Nephron (organoid): ENCODE measurements around the gene TUBA8.

Experiments
- H3K27ac Mint-ChIP-seq, 3 experiments: 2 replicates each; pipeline ENCODE4 v1.8.0; 2020; ENCODE audit warnings: mixed read lengths in 3 of 3, mild to moderate bottlenecking in 2 of 3, moderate library complexity in 1 of 3
- H3K27me3 Mint-ChIP-seq: 2 replicates; pipeline ENCODE4 v1.8.0; 2021; ENCODE audit warnings: low read depth, mild to moderate bottlenecking, moderate library complexity, mixed read lengths
- H3K36me3 Mint-ChIP-seq: 2 replicates; pipeline ENCODE4 v1.8.0; 2020; ENCODE audit warnings: low read depth, mixed read lengths
- H3K4me1 Mint-ChIP-seq: 2 replicates; pipeline ENCODE4 v1.8.0; 2020; ENCODE audit warnings: mixed read lengths
- H3K4me3 Mint-ChIP-seq, 3 experiments: 2 replicates each; pipeline ENCODE4 v1.8.0; 2020; ENCODE audit warnings: mild to moderate bottlenecking in 3 of 3, mixed read lengths in 3 of 3, moderate library complexity in 2 of 3
- H3K9me3 Mint-ChIP-seq: 2 replicates; pipeline ENCODE4 v1.8.0; 2020; ENCODE audit warnings: mixed read lengths
- TF ChIP-seq, protein P1 (sequence below), 3 experiments: fragments of 200-600 bp; sonication (generic); IDR thresholded peaks; one replicate each; pipeline ENCODE4 v1.5.0; 2021; ENCODE audit warnings: antibody characterized with exemption in 3 of 3; ENCODE audit not compliant: unreplicated experiment in 3 of 3

TUBA8 gene

DNA sequence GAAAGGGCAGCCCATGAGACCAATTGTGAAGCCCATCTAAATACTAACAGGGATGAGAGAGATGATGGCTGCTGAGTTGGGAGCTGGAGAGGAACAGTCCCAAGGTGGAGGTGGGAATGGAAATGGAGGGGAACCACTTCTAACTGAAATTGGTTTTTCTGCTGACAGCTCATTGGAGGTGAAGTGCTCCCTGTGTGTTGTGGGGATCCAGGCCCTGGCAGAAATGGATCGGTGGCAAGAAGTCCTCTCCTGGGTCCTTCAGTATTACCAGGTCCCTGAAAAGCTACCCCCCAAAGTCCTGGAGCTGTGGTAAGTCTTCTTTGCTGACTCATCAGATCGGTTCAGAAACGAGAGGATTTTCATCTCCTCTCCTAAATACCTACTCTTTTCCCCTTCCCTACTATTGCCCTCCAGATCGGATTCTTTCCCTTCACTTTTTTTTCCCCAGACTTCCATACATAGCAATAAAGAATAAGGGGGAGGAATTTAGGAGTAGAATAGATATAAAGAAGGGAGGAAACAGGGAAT is 30.8 kb upstream of the TUBA8 start:
- Mint-ChIP-seq H3K27ac (no peak overlapping the region), H3K27me3 (no peaks in the 10 kb centered on the region), H3K36me3 (peaks cover 48% of the 10 kb centered on the region), H3K4me3 (peak overlapping the region; percentile 83 to 97 (median 86)), H3K4me1 (peaks cover 31% of the 10 kb centered on the region), H3K9me3 (no peaks in the 10 kb centered on the region)
- TF ChIP-seq, protein P1, sequence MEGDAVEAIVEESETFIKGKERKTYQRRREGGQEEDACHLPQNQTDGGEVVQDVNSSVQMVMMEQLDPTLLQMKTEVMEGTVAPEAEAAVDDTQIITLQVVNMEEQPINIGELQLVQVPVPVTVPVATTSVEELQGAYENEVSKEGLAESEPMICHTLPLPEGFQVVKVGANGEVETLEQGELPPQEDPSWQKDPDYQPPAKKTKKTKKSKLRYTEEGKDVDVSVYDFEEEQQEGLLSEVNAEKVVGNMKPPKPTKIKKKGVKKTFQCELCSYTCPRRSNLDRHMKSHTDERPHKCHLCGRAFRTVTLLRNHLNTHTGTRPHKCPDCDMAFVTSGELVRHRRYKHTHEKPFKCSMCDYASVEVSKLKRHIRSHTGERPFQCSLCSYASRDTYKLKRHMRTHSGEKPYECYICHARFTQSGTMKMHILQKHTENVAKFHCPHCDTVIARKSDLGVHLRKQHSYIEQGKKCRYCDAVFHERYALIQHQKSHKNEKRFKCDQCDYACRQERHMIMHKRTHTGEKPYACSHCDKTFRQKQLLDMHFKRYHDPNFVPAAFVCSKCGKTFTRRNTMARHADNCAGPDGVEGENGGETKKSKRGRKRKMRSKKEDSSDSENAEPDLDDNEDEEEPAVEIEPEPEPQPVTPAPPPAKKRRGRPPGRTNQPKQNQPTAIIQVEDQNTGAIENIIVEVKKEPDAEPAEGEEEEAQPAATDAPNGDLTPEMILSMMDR (IDR thresholded peaks at IDR 0.05; ENCODE audit: unreplicated experiment in 3 of 3): no peak

DNA sequence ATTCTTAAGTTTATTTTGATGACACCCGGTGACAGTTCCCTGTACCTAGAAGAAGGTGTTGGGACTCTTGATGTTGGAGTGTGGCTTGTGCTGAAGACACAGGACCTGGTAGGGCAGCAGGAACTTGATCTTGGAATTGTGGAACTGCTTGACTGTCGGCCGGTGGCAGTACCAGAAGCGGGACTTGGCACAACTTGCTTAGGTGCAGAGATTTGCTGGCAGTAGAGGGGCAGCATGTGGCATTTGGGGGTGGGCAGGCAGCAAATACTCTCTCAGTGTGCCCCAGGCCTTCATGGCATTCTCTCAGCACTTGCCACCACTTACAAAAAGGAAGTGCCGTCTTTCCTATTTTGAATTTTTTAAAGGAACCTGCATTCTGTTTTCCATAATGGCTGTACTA is 29.2 kb upstream of the TUBA8 start:
- H3K27ac Mint-ChIP-seq: no peak overlapping the region
- H3K27me3 Mint-ChIP-seq: no peaks in the 10 kb centered on the region

GRCh38 chr22:18082467-18082866 is 28.1 kb upstream of the TUBA8 start:
- Mint-ChIP-seq H3K4me1 (peaks cover 25% of the 10 kb centered on the region), H3K27me3 (no peaks in the 10 kb centered on the region), H3K9me3 (no peaks in the 10 kb centered on the region), H3K36me3 (peaks cover 66% of the 10 kb centered on the region), H3K4me3 (peak overlapping the region; percentile 18 to 55 (median 22)), H3K27ac (peak overlapping the region in 1 of 3 experiments; percentile 38)
- TF ChIP-seq, protein P1 (IDR thresholded peaks at IDR 0.05; ENCODE audit: unreplicated experiment in 3 of 3): no peak

More for the DNA sequence above, 29.2 kb upstream of the TUBA8 start:
- Mint-ChIP-seq H3K36me3 (peaks cover 60% of the 10 kb centered on the region), H3K4me3 (peak overlapping the region in 2 of 3 experiments; percentile 5 to 55), H3K9me3 (no peaks in the 10 kb centered on the region), H3K4me1 (peaks cover 31% of the 10 kb centered on the region)
- TF ChIP-seq, protein P1 (IDR thresholded peaks at IDR 0.05; ENCODE audit: unreplicated experiment in 3 of 3): no peak

DNA sequence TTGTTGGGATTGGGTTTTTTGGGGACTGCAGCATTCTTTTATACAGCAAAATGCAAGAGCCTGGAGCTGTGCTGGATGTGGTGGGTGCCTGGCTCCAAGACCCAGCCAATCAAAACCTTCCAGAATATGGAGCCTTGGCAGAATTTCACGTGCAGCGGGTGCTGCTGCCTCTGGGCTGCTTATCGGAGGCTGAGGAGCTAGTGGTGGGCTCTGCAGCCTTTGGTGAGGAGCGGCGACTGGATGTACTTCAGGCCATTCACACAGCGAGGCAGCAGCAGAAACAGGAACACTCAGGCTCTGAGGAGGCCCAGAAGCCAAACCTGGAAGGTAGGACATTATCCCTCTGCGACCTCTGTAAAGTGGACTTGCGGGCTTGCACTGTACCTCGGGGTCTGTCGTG is 27.2 kb upstream of the TUBA8 start:
- peaks cover 20% of the 10 kb centered on the region for H3K4me1 Mint-ChIP-seq
- H3K27ac Mint-ChIP-seq: no peak overlapping the region
- peaks cover 75% of the 10 kb centered on the region for H3K36me3 Mint-ChIP-seq
- H3K4me3 Mint-ChIP-seq: no peak overlapping the region
- H3K27me3 Mint-ChIP-seq: no peaks in the 10 kb centered on the region
- TF ChIP-seq, protein P1 (IDR thresholded peaks at IDR 0.05; ENCODE audit: unreplicated experiment in 3 of 3): no peak
- H3K9me3 Mint-ChIP-seq: no peaks in the 10 kb centered on the region

- Mint-ChIP-seq H3K27ac (no peak overlapping the region), H3K4me1 (peaks cover 13% of the 10 kb centered on the region)
Measured at GRCh38 chr22:18085188-18085587, 25.4 kb upstream of the TUBA8 start.

More at GRCh38 chr22:18085188-18085587, 25.4 kb upstream of the TUBA8 start:
- Mint-ChIP-seq H3K36me3 (peaks cover 73% of the 10 kb centered on the region), H3K9me3 (no peaks in the 10 kb centered on the region), H3K27me3 (no peaks in the 10 kb centered on the region), H3K4me3 (no peak overlapping the region)
- TF ChIP-seq, protein P1 (IDR thresholded peaks at IDR 0.05; ENCODE audit: unreplicated experiment in 3 of 3): no peak
